DND-41 (cell line): Measurements from ENCODE around the gene RNF213.

Source experiments
- EZH2 ChIP-seq: IDR thresholded peaks from 3 replicates; pipeline ENCODE4 v1.6.1; 2012; ENCODE audit warnings: borderline replicate concordance, low read depth, mild to moderate bottlenecking, moderate library complexity, low read length, inconsistent platforms; ENCODE audit not compliant: severe bottlenecking
- TF ChIP-seq, protein P1 (sequence below): IDR thresholded peaks from 2 replicates; pipeline ENCODE4 v1.5.1; 2012; ENCODE audit warnings: borderline replicate concordance, low read length, moderate library complexity, mild to moderate bottlenecking; ENCODE audit not compliant: poor library complexity, severe bottlenecking; ENCODE audit errors: extremely low read depth

DNA sequence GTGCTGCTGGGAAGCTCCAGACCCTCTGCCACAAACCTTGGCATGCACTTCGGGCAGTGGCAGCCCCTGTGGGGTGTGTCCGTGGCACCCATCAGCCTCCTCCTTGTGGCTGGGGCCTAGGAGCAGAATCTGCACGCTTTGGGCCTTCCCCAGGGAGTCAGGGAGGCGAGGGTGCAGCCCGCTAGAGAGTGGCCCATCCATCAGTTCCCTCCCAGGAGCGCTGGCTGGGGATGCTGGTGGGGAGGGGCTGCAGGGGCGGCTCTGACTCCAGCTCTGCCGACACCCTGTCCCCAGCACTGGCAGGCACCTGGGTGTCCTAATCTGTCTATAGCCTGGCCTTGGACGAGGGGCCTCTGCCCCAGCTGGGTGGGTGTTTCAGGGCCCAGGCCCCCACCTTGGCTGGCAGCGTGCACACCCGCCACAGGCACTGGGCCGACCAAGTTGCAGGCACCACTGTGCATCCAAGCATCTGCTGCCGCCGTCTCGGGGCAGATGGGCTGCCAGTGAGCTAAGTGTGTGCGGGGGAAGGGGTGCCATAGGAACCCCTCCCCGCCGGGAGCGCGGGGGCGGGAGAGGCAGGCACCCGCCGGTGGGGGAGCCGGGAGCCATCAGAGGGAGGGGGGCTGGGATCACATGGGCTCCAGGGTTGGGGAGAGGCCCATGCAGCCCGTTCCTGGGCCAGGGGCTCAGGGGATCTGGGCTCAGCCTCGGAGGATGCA, 184.5 kb downstream of the RNF213 start:
- TF ChIP-seq, protein P1, sequence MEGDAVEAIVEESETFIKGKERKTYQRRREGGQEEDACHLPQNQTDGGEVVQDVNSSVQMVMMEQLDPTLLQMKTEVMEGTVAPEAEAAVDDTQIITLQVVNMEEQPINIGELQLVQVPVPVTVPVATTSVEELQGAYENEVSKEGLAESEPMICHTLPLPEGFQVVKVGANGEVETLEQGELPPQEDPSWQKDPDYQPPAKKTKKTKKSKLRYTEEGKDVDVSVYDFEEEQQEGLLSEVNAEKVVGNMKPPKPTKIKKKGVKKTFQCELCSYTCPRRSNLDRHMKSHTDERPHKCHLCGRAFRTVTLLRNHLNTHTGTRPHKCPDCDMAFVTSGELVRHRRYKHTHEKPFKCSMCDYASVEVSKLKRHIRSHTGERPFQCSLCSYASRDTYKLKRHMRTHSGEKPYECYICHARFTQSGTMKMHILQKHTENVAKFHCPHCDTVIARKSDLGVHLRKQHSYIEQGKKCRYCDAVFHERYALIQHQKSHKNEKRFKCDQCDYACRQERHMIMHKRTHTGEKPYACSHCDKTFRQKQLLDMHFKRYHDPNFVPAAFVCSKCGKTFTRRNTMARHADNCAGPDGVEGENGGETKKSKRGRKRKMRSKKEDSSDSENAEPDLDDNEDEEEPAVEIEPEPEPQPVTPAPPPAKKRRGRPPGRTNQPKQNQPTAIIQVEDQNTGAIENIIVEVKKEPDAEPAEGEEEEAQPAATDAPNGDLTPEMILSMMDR: no peak
- no peak for TF ChIP-seq EZH2
